ENCODE data around the gene ZNF837. TPM values are rescaled to one million over a fixed set of nuclear protein-coding genes. Genes with fewer than 3 reads are reported as not detected.

ZNF837 gene
- total and polyA plus RNA-seq, 2 of the 13 experiments (the other 11 are each of a cell fraction or from before 2014, with no cell fraction given), result 0.29 to 1.3 TPM

- TF ChIP-seq, protein P1, sequence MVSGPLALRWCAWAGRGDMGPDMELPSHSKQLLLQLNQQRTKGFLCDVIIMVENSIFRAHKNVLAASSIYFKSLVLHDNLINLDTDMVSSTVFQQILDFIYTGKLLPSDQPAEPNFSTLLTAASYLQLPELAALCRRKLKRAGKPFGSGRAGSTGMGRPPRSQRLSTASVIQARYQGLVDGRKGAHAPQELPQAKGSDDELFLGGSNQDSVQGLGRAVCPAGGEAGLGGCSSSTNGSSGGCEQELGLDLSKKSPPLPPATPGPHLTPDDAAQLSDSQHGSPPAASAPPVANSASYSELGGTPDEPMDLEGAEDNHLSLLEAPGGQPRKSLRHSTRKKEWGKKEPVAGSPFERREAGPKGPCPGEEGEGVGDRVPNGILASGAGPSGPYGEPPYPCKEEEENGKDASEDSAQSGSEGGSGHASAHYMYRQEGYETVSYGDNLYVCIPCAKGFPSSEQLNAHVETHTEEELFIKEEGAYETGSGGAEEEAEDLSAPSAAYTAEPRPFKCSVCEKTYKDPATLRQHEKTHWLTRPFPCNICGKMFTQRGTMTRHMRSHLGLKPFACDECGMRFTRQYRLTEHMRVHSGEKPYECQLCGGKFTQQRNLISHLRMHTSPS (CRISPR knock-in tag; IDR thresholded peaks at IDR 0.05; ENCODE audit: low read depth), result no peak
- TF ChIP-seq PRMT3 (CRISPR knock-in tag; IDR thresholded peaks at IDR 0.05; ENCODE audit: borderline replicate concordance, low read depth) (no peak), KLF6 (CRISPR knock-in tag; IDR thresholded peaks at IDR 0.05) (no peak; the same call in 1 of the 2 replicates), ZNF546 (CRISPR knock-in tag; conservative IDR thresholded peaks at IDR 0.05) (no peak), RNF2 (conservative IDR thresholded peaks at IDR 0.05; ENCODE audit: low read depth) (no peak), CTCF (CRISPR knock-in tag; IDR thresholded peaks at IDR 0.05) (peak; percentile 32; the same call in 1 of the 2 replicates), MATR3 (CRISPR knock-in tag; IDR thresholded peaks at IDR 0.05) (no peak), MTA1 (CRISPR knock-in tag; IDR thresholded peaks at IDR 0.05; ENCODE audit: borderline replicate concordance) (no peak), CC2D1A (CRISPR knock-in tag; IDR thresholded peaks at IDR 0.05) (no peak), ZFP41 (CRISPR knock-in tag; IDR thresholded peaks at IDR 0.05; ENCODE audit: borderline replicate concordance) (no peak), SAFB2 (CRISPR knock-in tag; IDR thresholded peaks at IDR 0.05; ENCODE audit: borderline replicate concordance, low read depth) (0 out of 2 replicates have a peak, but pooled peaks have one; percentile 43), KDM1A (CRISPR knock-in tag; IDR thresholded peaks at IDR 0.05) (no peak), DNMT1 (CRISPR knock-in tag; IDR thresholded peaks at IDR 0.05) (0 out of 2 replicates have a peak, but pooled peaks have one; percentile 41), ZFP36L2 (CRISPR knock-in tag; IDR thresholded peaks at IDR 0.05) (no peak), PLSCR1 (CRISPR knock-in tag; IDR thresholded peaks at IDR 0.05; ENCODE audit: borderline replicate concordance) (no peak), ZNF543 (CRISPR knock-in tag; IDR thresholded peaks at IDR 0.05) (no peak), TSC22D2 (CRISPR knock-in tag; IDR thresholded peaks at IDR 0.05; ENCODE audit: borderline replicate concordance) (no peak), POLR2AphosphoS2 (IDR thresholded peaks at IDR 0.05; ENCODE audit: low read depth, low read length) (no peak), KLF13 (CRISPR knock-in tag; IDR thresholded peaks at IDR 0.05) (no peak), CREM (IDR thresholded peaks at IDR 0.05) (no peak), CREM (CRISPR knock-in tag; IDR thresholded peaks at IDR 0.05) (no peak), ZNF10 (CRISPR knock-in tag; IDR thresholded peaks at IDR 0.05; ENCODE audit: borderline replicate concordance, low read depth) (no peak), SNAPC2 (CRISPR knock-in tag; IDR thresholded peaks at IDR 0.05) (no peak)
- TF ChIP-seq, protein P2, sequence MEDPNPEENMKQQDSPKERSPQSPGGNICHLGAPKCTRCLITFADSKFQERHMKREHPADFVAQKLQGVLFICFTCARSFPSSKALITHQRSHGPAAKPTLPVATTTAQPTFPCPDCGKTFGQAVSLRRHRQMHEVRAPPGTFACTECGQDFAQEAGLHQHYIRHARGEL (CRISPR knock-in tag; IDR thresholded peaks at IDR 0.05), result no peak
- TF ChIP-seq, protein P3, sequence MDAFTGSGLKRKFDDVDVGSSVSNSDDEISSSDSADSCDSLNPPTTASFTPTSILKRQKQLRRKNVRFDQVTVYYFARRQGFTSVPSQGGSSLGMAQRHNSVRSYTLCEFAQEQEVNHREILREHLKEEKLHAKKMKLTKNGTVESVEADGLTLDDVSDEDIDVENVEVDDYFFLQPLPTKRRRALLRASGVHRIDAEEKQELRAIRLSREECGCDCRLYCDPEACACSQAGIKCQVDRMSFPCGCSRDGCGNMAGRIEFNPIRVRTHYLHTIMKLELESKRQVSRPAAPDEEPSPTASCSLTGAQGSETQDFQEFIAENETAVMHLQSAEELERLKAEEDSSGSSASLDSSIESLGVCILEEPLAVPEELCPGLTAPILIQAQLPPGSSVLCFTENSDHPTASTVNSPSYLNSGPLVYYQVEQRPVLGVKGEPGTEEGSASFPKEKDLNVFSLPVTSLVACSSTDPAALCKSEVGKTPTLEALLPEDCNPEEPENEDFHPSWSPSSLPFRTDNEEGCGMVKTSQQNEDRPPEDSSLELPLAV (CRISPR knock-in tag; conservative IDR thresholded peaks at IDR 0.05; ENCODE audit: low read depth), result no peak
Measured at GRCh38 chr19:58351990-58352755, 28.7 kb downstream of the ZNF837 start (continued).
